ENCODE measurements around the gene PSME3.

- TF ChIP-seq CTCF (IDR thresholded peaks at IDR 0.05) (no peak), POLR2A (IDR thresholded peaks at IDR 0.05) (no peak)
Measured at GRCh38 chr17:42844271-42844670, 11.1 kb downstream of the PSME3 start, which contains the start of gene AOC2.

Data from body of pancreas (tissue), 4 donors.